Neural cell (in vitro differentiated cells): ENCODE measurements around the gene DEPDC5. TPM values are rescaled to one million over a fixed set of nuclear protein-coding genes. Genes with fewer than 3 reads are reported as not detected.

Experiments
- H2AFZ ChIP-seq: fragments of 200-600, 300-800 bp; sonication (generic), shearing (Covaris generic); 2 replicates; pipeline ENCODE4 v1.6.0; 2014; ENCODE audit warnings: low read depth, mild to moderate bottlenecking, antibody characterized with exemption, low read length, moderate library complexity
- H3F3A ChIP-seq: fragments of 200-600 bp; shearing (Covaris generic); 2 replicates; pipeline ENCODE4 v1.6.1; 2016; ENCODE audit warnings: mild to moderate bottlenecking, moderate library complexity, mixed read lengths, antibody characterized with exemption, low read length; ENCODE audit not compliant: insufficient read depth, poor library complexity, severe bottlenecking
- H3K27ac ChIP-seq: fragments of 200-600, 300-800 bp; sonication (generic), shearing (Covaris generic); 2 replicates; pipeline ENCODE4 v1.5.1; 2014; ENCODE audit warnings: mild to moderate bottlenecking, low read length, moderate library complexity
- H3K27me3 ChIP-seq: fragments of 300-800, 200-600 bp; sonication (generic), shearing (Covaris generic); 2 replicates; pipeline ENCODE4 v1.6.0; 2014; ENCODE audit warnings: mild to moderate bottlenecking, low read depth, low read length, moderate library complexity; ENCODE audit not compliant: insufficient read depth
- H3K36me3 ChIP-seq: fragments of 300-800, 200-600 bp; sonication (generic), shearing (Covaris generic); 2 replicates; pipeline ENCODE4 v1.5.1; 2014; ENCODE audit warnings: mild to moderate bottlenecking, antibody characterized with exemption, low read length, moderate library complexity; ENCODE audit not compliant: insufficient read depth
- H3K4me2 ChIP-seq: fragments of 300-800, 200-600 bp; sonication (generic), shearing (Covaris generic); 2 replicates; pipeline ENCODE4 v1.6.0; 2014; ENCODE audit warnings: mild to moderate bottlenecking, low read length
- H3K4me3 ChIP-seq: fragments of 300-800, 200-600 bp; sonication (generic), shearing (Covaris generic); 2 replicates; pipeline ENCODE4 v1.5.1; 2014; ENCODE audit warnings: mild to moderate bottlenecking, low read length, moderate library complexity
- H3K79me2 ChIP-seq: fragments of 200-600 bp; shearing (Covaris generic); replicated peaks from 2 replicates; pipeline ENCODE4 v1.6.0; 2014; ENCODE audit warnings: mild to moderate bottlenecking, low read length, moderate library complexity; ENCODE audit not compliant: insufficient read depth
- H3K9ac ChIP-seq: fragments of 300-800, 200-600 bp; sonication (generic), shearing (Covaris generic); 2 replicates; pipeline ENCODE4 v1.6.1; 2016; ENCODE audit warnings: mild to moderate bottlenecking, low read length, mixed read lengths
- H3K9me2 ChIP-seq: fragments of 200-600 bp; shearing (Covaris generic); 2 replicates; pipeline ENCODE4 v1.6.1; 2016; ENCODE audit warnings: mild to moderate bottlenecking, low read length, mixed read lengths; ENCODE audit not compliant: insufficient read depth
- H3K9me3 ChIP-seq: fragments of 200-600, 300-800 bp; sonication (generic), shearing (Covaris generic); 2 replicates; pipeline ENCODE4 v1.6.1; 2016; ENCODE audit warnings: mild to moderate bottlenecking, mixed run types, low read length, moderate library complexity, mixed read lengths
- H4K20me1 ChIP-seq: fragments of 200-600 bp; shearing (Covaris generic); 2 replicates; pipeline ENCODE4 v1.6.1; 2016; ENCODE audit warnings: mild to moderate bottlenecking, mixed run types; ENCODE audit not compliant: insufficient read depth
- EP300 ChIP-seq: fragments of 450-650 bp; conservative IDR thresholded peaks from 2 replicates; pipeline ENCODE4 v1.6.1; 2014; ENCODE audit warnings: antibody characterized with exemption, mild to moderate bottlenecking, moderate library complexity; ENCODE audit not compliant: poor library complexity, severe bottlenecking
- EZH2 ChIP-seq: fragments of 200-600, 300-800 bp; shearing (Covaris generic), sonication (generic); IDR thresholded peaks from 2 replicates; pipeline ENCODE4 v1.6.1; 2014; ENCODE audit warnings: antibody characterized with exemption, low read length, borderline replicate concordance, mild to moderate bottlenecking; ENCODE audit not compliant: insufficient read depth, poor library complexity, severe bottlenecking
- MXI1 ChIP-seq: fragments of 450-650 bp; conservative IDR thresholded peaks from 2 replicates; pipeline ENCODE4 v1.6.1; 2014; ENCODE audit warnings: antibody characterized with exemption, mild to moderate bottlenecking; ENCODE audit not compliant: poor library complexity, severe bottlenecking
- POLR2AphosphoS5 ChIP-seq: IDR thresholded peaks from 2 replicates; pipeline ENCODE4 v1.6.1; 2012
- RAD21 ChIP-seq: fragments of 450-650 bp; conservative IDR thresholded peaks from 2 replicates; pipeline ENCODE4 v1.6.1; 2014; ENCODE audit warnings: antibody characterized with exemption, mild to moderate bottlenecking, moderate library complexity
- SMC3 ChIP-seq: fragments of 450-650 bp; conservative IDR thresholded peaks from 2 replicates; pipeline ENCODE4 v1.6.1; 2014; ENCODE audit warnings: antibody characterized with exemption, mild to moderate bottlenecking, moderate library complexity; ENCODE audit not compliant: poor library complexity
- TAF1 ChIP-seq: IDR thresholded peaks from 2 replicates; pipeline ENCODE4 v1.6.1; 2012; ENCODE audit warnings: low read depth
- polyA plus RNA-seq: library from polyadenylated mRNA; depleted of rRNA; stranded (reverse); fragments of >200 nt; gene quantifications from 2 replicates; pipeline ENCODE4 v1.2.3, GENCODE V29; 2014
- TF ChIP-seq, protein P1 (sequence below): fragments of 450-650 bp; IDR thresholded peaks from 2 replicates; pipeline ENCODE4 v1.5.1; 2014; ENCODE audit warnings: antibody characterized with exemption, mild to moderate bottlenecking, moderate library complexity; ENCODE audit not compliant: poor library complexity, severe bottlenecking
- TF ChIP-seq, protein P2 (sequence below): IDR thresholded peaks from 2 replicates; pipeline ENCODE4 v1.6.1; 2012; ENCODE audit warnings: borderline replicate concordance

Gene DEPDC5
- polyA plus RNA-seq, 1 donor from 2014 or later: 11.3 TPM

GRCh38 chr22:31904651-31905050 is 150.8 kb downstream of the DEPDC5 start:
- H3K36me3 ChIP-seq: no peaks in the 10 kb centered on the region
- TF ChIP-seq RAD21: no peak
- TF ChIP-seq POLR2AphosphoS5: no peak
- TF ChIP-seq EZH2: no peak
- TF ChIP-seq MXI1: no peak
- no peak for TF ChIP-seq TAF1
- TF ChIP-seq, protein P1, sequence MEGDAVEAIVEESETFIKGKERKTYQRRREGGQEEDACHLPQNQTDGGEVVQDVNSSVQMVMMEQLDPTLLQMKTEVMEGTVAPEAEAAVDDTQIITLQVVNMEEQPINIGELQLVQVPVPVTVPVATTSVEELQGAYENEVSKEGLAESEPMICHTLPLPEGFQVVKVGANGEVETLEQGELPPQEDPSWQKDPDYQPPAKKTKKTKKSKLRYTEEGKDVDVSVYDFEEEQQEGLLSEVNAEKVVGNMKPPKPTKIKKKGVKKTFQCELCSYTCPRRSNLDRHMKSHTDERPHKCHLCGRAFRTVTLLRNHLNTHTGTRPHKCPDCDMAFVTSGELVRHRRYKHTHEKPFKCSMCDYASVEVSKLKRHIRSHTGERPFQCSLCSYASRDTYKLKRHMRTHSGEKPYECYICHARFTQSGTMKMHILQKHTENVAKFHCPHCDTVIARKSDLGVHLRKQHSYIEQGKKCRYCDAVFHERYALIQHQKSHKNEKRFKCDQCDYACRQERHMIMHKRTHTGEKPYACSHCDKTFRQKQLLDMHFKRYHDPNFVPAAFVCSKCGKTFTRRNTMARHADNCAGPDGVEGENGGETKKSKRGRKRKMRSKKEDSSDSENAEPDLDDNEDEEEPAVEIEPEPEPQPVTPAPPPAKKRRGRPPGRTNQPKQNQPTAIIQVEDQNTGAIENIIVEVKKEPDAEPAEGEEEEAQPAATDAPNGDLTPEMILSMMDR: no peak
- H4K20me1 ChIP-seq: no peaks in the 10 kb centered on the region

GRCh38 chr22:31905356-31905755 is 151.5 kb downstream of the DEPDC5 start:
- H3K27ac ChIP-seq: no peak overlapping the region
- H3K9ac ChIP-seq: no peak overlapping the region
- no peaks in the 10 kb centered on the region for H3K9me3 ChIP-seq
- no peaks in the 10 kb centered on the region for H4K20me1 ChIP-seq
- H3K27me3 ChIP-seq: no peaks in the 10 kb centered on the region
- TF ChIP-seq TAF1: no peak
- TF ChIP-seq, protein P2, sequence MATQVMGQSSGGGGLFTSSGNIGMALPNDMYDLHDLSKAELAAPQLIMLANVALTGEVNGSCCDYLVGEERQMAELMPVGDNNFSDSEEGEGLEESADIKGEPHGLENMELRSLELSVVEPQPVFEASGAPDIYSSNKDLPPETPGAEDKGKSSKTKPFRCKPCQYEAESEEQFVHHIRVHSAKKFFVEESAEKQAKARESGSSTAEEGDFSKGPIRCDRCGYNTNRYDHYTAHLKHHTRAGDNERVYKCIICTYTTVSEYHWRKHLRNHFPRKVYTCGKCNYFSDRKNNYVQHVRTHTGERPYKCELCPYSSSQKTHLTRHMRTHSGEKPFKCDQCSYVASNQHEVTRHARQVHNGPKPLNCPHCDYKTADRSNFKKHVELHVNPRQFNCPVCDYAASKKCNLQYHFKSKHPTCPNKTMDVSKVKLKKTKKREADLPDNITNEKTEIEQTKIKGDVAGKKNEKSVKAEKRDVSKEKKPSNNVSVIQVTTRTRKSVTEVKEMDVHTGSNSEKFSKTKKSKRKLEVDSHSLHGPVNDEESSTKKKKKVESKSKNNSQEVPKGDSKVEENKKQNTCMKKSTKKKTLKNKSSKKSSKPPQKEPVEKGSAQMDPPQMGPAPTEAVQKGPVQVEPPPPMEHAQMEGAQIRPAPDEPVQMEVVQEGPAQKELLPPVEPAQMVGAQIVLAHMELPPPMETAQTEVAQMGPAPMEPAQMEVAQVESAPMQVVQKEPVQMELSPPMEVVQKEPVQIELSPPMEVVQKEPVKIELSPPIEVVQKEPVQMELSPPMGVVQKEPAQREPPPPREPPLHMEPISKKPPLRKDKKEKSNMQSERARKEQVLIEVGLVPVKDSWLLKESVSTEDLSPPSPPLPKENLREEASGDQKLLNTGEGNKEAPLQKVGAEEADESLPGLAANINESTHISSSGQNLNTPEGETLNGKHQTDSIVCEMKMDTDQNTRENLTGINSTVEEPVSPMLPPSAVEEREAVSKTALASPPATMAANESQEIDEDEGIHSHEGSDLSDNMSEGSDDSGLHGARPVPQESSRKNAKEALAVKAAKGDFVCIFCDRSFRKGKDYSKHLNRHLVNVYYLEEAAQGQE: no peak
- TF ChIP-seq SMC3: no peak
- TF ChIP-seq, protein P1: no peak
- no peak for TF ChIP-seq RAD21
- TF ChIP-seq POLR2AphosphoS5: no peak
- no peak for TF ChIP-seq EP300
- TF ChIP-seq EZH2: no peak
- TF ChIP-seq MXI1: no peak
- H2AFZ ChIP-seq: no peak overlapping the region
- H3K4me2 ChIP-seq: no peak overlapping the region
- H3K4me3 ChIP-seq: no peak overlapping the region
- H3K79me2 ChIP-seq: no peaks in the 10 kb centered on the region
- H3F3A ChIP-seq: no peaks in the 10 kb centered on the region
- H3K36me3 ChIP-seq: no peaks in the 10 kb centered on the region
- no peaks in the 10 kb centered on the region for H3K9me2 ChIP-seq

More at GRCh38 chr22:31904651-31905050, 150.8 kb downstream of the DEPDC5 start:
- no peak overlapping the region for H3K4me2 ChIP-seq
- H3K79me2 ChIP-seq: no peaks in the 10 kb centered on the region
- H3K27ac ChIP-seq: no peak overlapping the region
- H3K27me3 ChIP-seq: no peaks in the 10 kb centered on the region
- no peaks in the 10 kb centered on the region for H3K9me3 ChIP-seq
- H3F3A ChIP-seq: peaks cover 3% of the 10 kb centered on the region
- H3K9me2 ChIP-seq: no peaks in the 10 kb centered on the region
- H3K9ac ChIP-seq: no peak overlapping the region
- H3K4me3 ChIP-seq: no peak overlapping the region
- H2AFZ ChIP-seq: no peak overlapping the region
